Stomach (tissue), 4 donors: Measurements from ENCODE around the gene RRP9.

Experiments
- CTCF ChIP-seq, 7 experiments: fragments of 450-650 bp in 4 of 7; fragments of 200-600 bp in 3 of 7; sonication (generic) in 3 of 7; IDR thresholded peaks; one replicate each; pipeline ENCODE4 v1.5.1; 2016 to 2019; ENCODE audit warnings: antibody characterized with exemption in 7 of 7, control low read depth in 2 of 7, mild to moderate bottlenecking in 1 of 7
- EP300 ChIP-seq: sonication (generic); formaldehyde crosslinking; IDR thresholded peaks from one replicate; pipeline ENCODE4 v1.6.1; 2017; ENCODE audit warnings: antibody characterized with exemption
- POLR2A ChIP-seq, 4 donors: fragments of 450-650 bp; IDR thresholded peaks; one replicate each; pipeline ENCODE4 v1.6.1; 2016; ENCODE audit warnings: antibody characterized with exemption in 4 of 4, control low read depth in 2 of 4, mild to moderate bottlenecking in 1 of 4, moderate library complexity in 1 of 4
- POLR2AphosphoS5 ChIP-seq, 3 donors: sonication (generic); formaldehyde crosslinking; IDR thresholded peaks; one replicate each; pipeline ENCODE4 v1.6.1; 2016; ENCODE audit warnings: antibody characterized with exemption in 3 of 3

- TF ChIP-seq CTCF (IDR thresholded peaks at IDR 0.05): no peak
- TF ChIP-seq POLR2A (IDR thresholded peaks at IDR 0.05): no peak
- TF ChIP-seq EP300: no peak
- TF ChIP-seq POLR2AphosphoS5 (IDR thresholded peaks at IDR 0.05): no peak
Observed at GRCh38 chr3:51894939-51895338, 46.8 kb downstream of the RRP9 start.
